ENCODE measurements around the gene TOPAZ1.

The TOPAZ1 gene

DNA sequence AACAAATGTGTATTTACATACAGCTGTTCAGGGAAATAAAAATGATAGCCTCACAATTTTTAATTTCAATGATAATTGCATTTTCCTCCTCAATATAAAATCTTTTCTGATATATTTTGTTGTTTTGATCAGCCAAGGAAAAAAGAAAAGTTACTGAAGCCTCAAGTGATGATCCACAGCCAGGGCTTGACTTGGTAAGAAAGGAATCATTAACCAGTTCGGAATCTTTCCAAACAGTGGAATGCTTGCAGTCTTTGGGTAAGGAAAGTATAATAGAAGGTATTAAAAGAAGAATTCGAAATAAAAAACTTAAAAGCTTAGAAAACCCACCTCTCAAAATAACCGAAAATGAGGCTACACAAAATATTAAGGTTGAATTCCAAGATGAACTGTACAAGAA is 1.0 kb downstream of the TOPAZ1 start:
- DNase-seq (ENCODE audit: low read depth in 2 of 2) = no peak

GRCh38 chr3:44248152-44248551 is 6.5 kb downstream of the TOPAZ1 start:
- DNase-seq (ENCODE audit: low read depth in 2 of 2) = no peak

DNA sequence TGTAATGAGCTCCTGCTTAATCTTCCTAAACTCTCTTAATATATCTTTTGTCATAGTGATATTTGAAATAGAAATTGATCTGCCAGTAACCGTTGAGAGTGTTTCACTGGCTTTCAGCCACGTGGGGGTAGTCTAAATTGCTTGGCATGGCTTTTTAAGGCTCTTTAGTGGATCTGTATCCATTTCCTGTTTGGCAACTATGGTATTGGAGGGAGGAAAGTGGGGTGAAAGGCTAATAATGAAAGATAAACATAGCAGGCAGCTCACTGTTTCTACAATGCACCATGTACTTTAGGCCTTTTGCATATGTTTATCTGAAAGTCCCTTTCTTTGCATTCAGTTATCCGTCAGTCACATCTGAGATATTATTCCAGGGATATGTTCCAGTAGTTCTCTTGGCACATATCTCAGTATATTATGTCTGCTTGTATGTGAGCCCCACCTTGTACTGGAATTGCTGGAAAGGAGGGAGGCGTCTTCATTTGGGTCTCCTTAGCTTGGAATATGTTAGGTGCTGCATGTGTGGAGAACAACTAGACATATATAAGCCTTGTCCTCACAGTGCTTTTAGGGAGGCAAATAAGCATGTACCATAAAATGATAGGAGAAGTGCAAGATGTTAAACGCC is 10.8 kb downstream of the TOPAZ1 start:
- DNase-seq (ENCODE audit: low read depth in 2 of 2) = no peak

DNA sequence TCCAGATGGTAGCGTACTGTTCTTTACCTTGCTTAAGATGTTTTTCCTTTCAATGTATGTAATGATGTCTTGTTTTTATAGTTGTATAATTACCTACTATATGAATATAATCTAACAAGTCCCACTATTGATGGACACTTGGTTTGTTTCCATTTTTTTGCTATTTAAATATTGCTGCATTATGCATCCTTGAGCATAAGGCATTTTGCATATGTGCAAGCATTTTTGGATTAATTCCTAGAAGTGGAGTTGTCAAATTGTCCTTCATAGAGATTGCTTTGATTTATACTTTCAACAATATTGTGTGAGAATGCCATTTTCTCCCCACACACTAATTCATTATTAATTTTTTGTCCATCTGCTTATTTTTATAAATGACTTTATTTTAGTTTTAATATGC is 17.7 kb downstream of the TOPAZ1 start:
- no peak for DNase-seq (ENCODE audit: low read depth in 2 of 2)

- DNase-seq (ENCODE audit: low read depth in 2 of 2) = no peak
Measured at GRCh38 chr3:44264146-44264545, 22.5 kb downstream of the TOPAZ1 start.

DNA sequence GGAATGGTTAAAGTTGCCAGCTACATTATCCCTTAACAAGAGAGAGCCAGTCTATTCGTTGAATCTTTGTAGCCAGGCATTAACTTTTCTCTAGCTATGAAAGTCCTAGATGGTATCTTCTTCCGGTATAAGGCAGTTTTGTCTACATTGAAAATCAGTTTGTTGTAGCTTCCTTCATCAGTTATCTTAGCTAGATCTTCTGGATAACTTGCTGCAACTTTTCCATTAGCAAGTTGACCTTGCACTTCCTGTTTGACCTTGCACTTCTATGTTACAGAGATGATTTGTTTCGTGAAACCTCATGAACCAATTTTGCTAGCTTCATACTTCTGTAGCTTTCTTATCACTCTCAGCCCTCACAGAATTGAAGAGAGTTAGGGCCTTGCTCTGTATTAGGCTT is 24.1 kb downstream of the TOPAZ1 start:
- no peak for DNase-seq (ENCODE audit: low read depth in 2 of 2)

- DNase-seq (ENCODE audit: low read depth in 2 of 2) = no peak
Measured at GRCh38 chr3:44272191-44272590, 30.5 kb downstream of the TOPAZ1 start.

DNA sequence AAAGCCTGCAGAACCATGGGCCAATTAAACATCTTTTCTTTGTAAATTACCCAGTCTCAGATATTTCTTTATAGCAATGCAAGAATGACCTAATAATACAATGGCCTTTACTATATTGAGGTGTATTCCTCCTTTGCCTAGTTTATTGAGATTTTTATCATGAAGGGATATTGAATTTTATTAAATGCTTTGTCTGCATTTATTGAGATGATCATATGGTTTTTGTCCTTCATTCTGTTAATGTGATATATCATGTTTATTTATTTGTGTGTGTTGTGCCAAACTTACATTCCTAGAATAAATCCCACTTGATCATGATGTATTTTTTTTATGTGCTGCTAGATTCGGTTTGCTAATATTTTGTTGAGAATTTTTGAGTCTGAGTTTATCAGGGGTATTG is 36.2 kb downstream of the TOPAZ1 start:
- no peak for DNase-seq (ENCODE audit: low read depth in 2 of 2)

DNA sequence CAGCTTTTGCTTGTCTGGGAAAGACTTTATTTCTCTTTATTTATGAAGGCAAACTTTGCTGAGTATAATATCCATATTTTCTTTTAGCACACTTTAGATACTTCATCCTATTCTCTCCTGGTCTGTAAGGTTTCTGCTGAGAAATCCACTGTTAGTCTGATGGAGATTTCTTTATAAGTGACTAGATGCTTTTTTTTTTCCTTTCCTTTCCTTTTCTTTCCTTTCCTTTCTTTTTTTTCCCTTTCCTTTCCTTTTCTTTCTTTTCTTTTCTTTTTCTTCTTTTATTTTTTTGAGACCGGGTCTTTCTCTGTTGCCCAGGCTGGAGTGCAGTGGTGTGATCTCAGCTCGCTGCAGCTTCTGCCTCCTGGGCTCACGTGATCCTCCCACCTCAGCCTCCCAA is 38.4 kb downstream of the TOPAZ1 start:
- DNase-seq (ENCODE audit: low read depth in 2 of 2) = no peak

- no peak for DNase-seq (ENCODE audit: low read depth in 2 of 2)
Measured at GRCh38 chr3:44280631-44281030, 38.9 kb downstream of the TOPAZ1 start.

DNA sequence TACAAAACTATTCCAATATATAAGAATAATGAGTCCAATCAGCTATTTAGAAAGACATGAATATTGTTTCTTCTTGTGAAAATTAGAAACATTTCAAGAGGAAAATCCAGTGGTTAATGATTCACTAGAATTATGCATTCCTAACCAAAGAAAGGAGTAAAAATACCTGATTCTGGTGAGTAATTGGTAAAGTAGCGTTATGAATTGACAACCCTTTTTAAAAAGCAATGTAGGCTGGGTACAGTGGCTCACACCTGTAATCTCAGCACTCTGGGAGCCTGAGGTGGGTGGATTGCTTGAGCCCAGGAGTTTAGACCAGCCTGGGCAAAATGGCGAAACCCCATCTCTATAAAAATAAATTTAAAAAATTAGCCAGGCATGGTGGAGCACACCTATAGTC is 43.3 kb downstream of the TOPAZ1 start:
- DNase-seq (ENCODE audit: low read depth in 2 of 2) = no peak

- DNase-seq (ENCODE audit: low read depth in 2 of 2) = no peak
Measured at GRCh38 chr3:44289882-44290462, 48.3 kb downstream of the TOPAZ1 start.

GRCh38 chr3:44292276-44292675 is 50.6 kb downstream of the TOPAZ1 start:
- no peak for DNase-seq (ENCODE audit: low read depth in 2 of 2)

DNA sequence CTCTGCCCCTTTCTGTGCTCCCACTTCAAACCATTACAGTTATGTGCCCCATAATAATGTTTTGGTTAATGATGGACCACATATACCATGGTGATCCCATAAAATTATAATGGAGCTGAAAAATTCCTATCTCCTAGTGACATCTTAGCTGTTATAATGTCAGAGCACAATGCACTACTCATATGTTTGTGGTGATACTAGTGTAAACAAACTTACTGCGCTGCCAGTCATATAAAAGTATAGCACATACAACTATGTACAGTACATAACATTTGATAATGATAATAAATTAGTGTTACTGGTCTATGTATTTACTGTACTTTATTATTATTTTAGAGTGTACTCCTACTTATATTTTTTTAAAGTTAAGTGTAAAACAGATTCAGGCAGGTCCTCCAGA is 51.3 kb downstream of the TOPAZ1 start:
- DNase-seq (ENCODE audit: low read depth in 2 of 2) = no peak

DNA sequence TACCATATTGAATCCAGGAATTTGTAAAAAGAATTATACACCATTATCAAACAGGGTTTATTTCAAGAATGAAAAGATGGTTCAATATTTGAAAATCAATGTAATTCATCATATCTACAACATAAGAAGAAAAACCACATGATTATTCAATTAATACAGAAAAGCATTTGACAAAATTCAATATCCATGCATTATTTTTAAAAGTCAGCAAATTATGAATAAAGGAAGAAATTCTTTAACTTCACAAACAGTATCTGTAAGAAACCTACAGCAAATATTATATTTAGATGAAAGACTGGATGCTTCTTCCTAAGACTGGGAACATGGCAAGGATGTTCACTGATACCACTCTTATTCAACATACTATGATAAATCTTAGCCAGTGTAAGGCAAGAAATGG is 55.6 kb downstream of the TOPAZ1 start:
- no peak for DNase-seq (ENCODE audit: low read depth in 2 of 2)

GRCh38 chr3:44301746-44302145 is 60.1 kb downstream of the TOPAZ1 start:
- no peak for DNase-seq (ENCODE audit: low read depth in 2 of 2)

DNA sequence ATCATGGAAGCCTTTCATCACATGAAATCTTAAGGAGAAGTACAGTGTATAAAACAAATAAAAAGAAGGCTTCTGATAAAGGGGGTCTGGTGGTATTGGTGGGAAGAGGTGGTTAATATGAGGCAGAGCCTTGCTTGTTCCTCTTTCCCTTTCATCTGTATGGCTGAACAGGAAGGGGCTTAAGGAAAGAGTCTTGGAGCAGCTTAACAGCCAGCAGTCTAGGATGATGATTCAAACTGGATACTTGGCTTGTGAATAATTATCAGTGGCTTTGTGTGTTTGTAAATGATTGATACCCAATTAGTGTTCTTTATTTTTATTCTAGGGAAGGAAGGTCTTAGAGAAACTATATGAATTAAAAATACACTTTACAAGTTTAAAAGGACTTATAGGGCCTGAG is 67.8 kb downstream of the TOPAZ1 start:
- no peak for DNase-seq (ENCODE audit: low read depth in 2 of 2)

- DNase-seq (ENCODE audit: low read depth in 2 of 2) = no peak
Measured at GRCh38 chr3:44318891-44319311, 77.2 kb downstream of the TOPAZ1 start.

DNA sequence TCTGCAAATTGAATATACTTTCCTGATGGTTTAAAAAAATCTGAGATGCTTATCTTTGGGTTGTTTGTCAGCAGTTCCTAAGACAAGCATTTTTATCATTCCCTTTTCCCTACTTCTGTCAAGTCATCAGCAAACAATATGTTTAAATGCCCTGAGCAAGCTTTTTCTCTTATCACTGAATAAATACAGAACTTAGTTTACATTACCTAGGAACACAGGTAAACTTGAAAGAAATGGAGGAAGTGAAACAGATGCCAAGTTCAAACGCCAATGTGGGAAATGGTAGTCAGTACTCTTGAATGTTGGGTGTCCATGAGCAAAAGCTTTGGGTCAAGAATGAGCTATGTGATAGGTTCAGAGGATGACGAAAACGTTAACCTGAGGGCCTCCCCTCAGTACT is 79.6 kb downstream of the TOPAZ1 start:
- DNase-seq (ENCODE audit: low read depth in 2 of 2) = no peak

DNA sequence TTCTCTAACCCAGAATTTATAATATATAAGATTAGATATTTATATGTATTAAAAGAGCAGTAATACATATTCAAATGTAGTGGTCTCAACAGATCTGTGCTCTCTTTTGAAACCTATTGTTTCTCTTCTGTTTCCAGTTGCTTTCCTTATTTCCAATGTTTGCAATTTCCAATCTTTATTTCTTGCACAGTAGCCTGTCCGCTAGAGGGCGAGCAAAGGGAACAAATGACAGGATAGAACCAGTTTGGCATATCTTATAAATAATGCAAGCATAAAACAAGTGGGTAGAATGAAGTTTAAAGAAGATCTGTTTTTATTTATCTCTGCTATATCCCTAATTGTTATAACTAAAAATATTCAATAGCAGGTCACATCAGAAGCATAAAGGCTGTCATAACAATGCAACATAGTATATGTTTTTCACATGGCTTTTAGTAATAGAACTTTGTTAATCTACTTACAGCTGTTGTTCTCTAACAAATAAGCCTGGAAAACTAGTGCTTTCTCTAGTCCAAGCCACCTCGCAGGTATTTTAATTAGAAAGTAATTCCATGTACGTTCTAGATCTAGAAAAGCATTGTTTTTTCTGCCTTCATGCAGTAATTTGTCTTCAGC is 81.8 kb downstream of the TOPAZ1 start:
- peak in 1 of 2 donors; percentile 16 for DNase-seq (ENCODE audit: low read depth in 2 of 2)

- no peak for DNase-seq (ENCODE audit: low read depth in 2 of 2)
Measured at GRCh38 chr3:44324584-44324983, 82.9 kb downstream of the TOPAZ1 start.

DNA sequence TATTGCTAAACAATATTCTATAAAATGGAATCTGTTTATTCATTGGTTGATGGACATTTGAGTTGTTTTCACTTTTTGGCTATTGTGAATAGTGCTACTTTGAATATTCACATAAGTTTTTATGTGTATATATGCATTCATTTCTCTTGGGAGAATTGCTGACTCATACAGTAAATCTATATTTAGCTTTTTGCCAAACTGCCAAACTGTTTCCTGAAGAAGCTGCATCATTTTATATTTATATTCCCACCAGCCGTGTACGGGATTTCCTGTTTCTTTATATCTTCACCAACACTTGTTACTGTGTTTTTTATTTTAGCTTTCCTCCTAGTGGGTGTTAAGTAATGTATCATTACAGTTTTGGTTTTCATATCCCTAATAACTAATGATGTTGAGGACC is 84.3 kb downstream of the TOPAZ1 start:
- DNase-seq (ENCODE audit: low read depth in 2 of 2) = no peak

DNA sequence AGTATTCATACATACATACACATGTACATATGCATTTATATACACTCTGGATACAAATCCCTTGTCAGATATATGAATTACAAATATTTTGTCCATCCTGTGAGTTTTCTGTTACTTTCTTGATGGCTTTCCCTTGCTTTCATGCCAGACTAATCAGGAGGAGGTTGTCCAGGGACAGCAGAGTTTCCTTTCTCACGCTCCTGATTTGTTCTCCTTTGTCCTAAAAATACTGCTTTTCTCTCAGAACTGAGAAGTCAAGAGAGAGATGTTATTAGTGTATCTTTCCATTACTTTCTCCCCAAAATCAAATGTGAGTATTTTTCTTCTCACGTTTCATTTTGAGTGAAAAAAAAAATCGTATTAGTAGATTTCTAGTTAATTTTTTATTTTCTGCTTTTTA is 84.8 kb downstream of the TOPAZ1 start:
- no peak for DNase-seq (ENCODE audit: low read depth in 2 of 2)

DNA sequence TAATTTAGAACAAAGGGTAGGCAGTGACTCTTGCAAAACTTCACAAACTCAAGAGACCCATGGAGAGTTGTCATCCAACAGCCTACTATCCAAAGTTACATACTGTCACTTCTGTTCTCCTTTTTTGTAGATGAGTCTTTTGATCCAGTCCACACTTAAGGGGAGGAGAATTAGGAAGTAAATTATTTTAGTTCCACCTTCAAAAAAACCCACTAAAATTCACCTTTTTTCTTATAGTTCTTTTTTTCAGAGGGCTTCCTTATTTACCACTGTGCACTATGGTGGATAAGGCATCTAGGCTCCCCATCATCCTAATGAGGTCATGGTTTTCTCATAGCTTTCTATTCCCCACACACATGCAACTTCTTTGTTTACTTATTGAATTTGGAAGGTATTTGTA is 88.3 kb downstream of the TOPAZ1 start:
- no peak for DNase-seq (ENCODE audit: low read depth in 2 of 2)
